Dedifferentiated amniotic fluid mesenchymal stem cell (primary cell): ENCODE data around the gene TINAG.

Source experiments
- DNase-seq: peaks from one replicate; pipeline ENCODE4 v3.0.0-alpha.2; 2016; ENCODE audit errors: extremely low spot score

Gene TINAG

DNA sequence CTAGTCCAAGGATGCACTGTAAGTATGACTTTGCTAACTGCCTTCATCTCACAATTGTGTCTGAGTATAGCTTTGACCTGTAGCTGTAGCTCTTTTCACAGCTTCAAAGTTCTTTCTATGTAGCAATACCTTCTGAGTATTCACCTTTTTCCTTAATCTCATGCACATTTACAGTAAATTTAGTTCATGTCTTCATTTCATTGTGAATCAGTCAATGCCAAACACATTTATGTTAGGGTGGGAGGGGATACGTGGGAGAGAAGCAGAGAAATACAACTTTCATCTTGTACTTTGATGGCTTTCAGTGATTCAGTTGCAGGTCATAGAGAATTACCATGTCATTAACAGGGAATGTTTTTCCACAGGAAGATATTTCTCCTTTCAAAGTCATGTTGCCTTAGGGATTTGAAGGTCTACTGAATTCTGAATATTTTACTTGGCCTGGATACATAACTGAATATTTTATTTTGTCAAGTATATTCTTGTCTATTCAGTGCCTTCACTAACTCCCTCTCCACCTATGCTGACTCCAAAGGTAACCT lies 119.2 kb downstream of the TINAG start:
- DNase-seq, result peak; percentile 34

- no peak for DNase-seq
Measured at GRCh38 chr6:54428431-54428830, 120.2 kb downstream of the TINAG start.

- peak; percentile 44 for DNase-seq
Measured at GRCh38 chr6:54431466-54431865, 123.2 kb downstream of the TINAG start.
